ENCODE measurements around the gene GPR39. TPM values are rescaled to one million over a fixed set of nuclear protein-coding genes. Genes with fewer than 3 reads are reported as not detected.

Gene GPR39
- total RNA-seq, 2 experiments from 2014 or later = not detected

DNA sequence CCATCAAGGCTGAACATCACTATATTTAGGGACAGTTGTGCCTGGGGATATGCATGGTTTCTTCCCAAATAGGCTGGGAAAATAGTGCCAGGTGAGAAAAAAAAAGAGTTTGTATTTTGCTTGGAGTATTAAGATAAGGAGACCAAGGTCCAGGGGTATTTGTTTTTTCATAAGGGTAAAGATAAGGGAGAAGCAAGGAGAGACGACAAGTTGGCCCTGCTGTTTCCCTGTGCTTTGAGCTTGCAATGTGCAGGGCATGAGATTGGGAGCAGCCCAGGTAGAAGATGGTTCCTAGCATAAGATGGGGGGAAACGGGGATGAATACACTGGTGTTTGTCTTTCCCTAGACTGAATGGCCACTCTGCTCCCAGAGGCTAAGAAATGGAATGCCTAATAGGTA is 8.8 kb upstream of the GPR39 start:
- Mint-ChIP-seq H3K36me3 (ENCODE audit: low read depth) (no peaks in the 10 kb centered on the region), H3K9me3 (no peaks in the 10 kb centered on the region), H3K27ac (no peak overlapping the region), H3K4me1 (ENCODE audit: low read depth) (no peaks in the 10 kb centered on the region), H3K4me3 (no peak overlapping the region), H3K27me3 (no peaks in the 10 kb centered on the region)
- TF ChIP-seq, protein P1, sequence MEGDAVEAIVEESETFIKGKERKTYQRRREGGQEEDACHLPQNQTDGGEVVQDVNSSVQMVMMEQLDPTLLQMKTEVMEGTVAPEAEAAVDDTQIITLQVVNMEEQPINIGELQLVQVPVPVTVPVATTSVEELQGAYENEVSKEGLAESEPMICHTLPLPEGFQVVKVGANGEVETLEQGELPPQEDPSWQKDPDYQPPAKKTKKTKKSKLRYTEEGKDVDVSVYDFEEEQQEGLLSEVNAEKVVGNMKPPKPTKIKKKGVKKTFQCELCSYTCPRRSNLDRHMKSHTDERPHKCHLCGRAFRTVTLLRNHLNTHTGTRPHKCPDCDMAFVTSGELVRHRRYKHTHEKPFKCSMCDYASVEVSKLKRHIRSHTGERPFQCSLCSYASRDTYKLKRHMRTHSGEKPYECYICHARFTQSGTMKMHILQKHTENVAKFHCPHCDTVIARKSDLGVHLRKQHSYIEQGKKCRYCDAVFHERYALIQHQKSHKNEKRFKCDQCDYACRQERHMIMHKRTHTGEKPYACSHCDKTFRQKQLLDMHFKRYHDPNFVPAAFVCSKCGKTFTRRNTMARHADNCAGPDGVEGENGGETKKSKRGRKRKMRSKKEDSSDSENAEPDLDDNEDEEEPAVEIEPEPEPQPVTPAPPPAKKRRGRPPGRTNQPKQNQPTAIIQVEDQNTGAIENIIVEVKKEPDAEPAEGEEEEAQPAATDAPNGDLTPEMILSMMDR (IDR thresholded peaks at IDR 0.05) = no peak
- intact Hi-C loops (cut with micrococcal nuclease) = no loop called here
- DNase-seq (no peak), ATAC-seq (no peak)
- POLR2A ChIA-PET = no interaction called here
- CTCF ChIA-PET = no interaction called here

DNA sequence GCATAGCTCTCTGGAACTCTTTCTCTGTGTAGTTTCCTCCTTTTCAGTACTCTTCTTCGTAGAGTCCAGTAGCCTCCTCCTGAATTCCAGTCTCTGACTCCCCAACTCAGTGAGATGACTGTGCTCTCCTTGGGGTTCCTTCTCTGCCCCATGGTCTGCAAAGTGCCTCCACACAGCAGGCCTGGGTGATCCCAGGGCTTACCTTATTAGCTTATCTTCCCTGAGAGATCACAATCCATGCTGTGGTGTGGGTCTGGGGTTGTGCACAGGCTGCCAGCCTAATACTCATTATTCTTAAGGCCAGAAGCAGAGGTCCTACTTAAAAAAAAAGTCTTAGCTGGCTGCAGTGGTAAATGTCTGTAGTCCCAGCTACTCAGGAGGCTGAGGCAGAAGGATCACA is 4.6 kb upstream of the GPR39 start:
- ATAC-seq = no peak
- H3K9me3 Mint-ChIP-seq = no peaks in the 10 kb centered on the region

DNA sequence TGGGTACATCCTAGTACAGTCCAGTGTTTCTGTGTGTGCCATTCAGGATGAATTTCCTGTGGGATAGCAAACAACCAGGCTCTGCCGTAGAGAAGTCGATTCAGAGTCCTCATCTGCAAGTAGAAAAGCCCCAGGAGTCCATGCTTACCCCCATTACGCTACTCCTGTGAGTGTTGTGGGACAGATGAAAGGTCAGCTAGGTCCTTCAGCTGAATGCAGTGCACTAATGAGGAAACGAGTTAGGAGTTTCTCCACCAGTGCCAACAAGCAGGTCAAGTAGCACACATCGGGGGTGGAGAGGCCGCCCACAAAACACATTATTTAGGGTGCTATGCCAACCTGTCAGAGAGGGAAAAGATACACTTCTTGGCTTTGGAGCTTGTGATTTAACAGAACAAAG is 2.5 kb upstream of the GPR39 start:
- intact Hi-C loops (cut with micrococcal nuclease) = no loop called here
- ChIA-PET CTCF (no interaction called here), POLR2A (no interaction called here)
- Mint-ChIP-seq H3K27ac (no peak overlapping the region), H3K9me3 (no peaks in the 10 kb centered on the region), H3K4me1 (ENCODE audit: low read depth) (no peaks in the 10 kb centered on the region), H3K36me3 (ENCODE audit: low read depth) (no peaks in the 10 kb centered on the region), H3K4me3 (no peak overlapping the region), H3K27me3 (peaks cover 18% of the 10 kb centered on the region)
- DNase-seq (no peak), ATAC-seq (no peak)
- TF ChIP-seq, protein P1 (IDR thresholded peaks at IDR 0.05) = no peak

More for the DNA sequence above, 4.6 kb upstream of the GPR39 start:
- DNase-seq = no peak
- Mint-ChIP-seq H3K36me3 (ENCODE audit: low read depth) (no peaks in the 10 kb centered on the region), H3K4me3 (no peak overlapping the region), H3K27me3 (peaks cover 13% of the 10 kb centered on the region), H3K4me1 (ENCODE audit: low read depth) (no peaks in the 10 kb centered on the region), H3K27ac (no peak overlapping the region)
- ChIA-PET CTCF (no interaction called here), POLR2A (no interaction called here)
- intact Hi-C loops (cut with micrococcal nuclease) = no loop called here
- TF ChIP-seq, protein P1 (IDR thresholded peaks at IDR 0.05) = no peak

DNA sequence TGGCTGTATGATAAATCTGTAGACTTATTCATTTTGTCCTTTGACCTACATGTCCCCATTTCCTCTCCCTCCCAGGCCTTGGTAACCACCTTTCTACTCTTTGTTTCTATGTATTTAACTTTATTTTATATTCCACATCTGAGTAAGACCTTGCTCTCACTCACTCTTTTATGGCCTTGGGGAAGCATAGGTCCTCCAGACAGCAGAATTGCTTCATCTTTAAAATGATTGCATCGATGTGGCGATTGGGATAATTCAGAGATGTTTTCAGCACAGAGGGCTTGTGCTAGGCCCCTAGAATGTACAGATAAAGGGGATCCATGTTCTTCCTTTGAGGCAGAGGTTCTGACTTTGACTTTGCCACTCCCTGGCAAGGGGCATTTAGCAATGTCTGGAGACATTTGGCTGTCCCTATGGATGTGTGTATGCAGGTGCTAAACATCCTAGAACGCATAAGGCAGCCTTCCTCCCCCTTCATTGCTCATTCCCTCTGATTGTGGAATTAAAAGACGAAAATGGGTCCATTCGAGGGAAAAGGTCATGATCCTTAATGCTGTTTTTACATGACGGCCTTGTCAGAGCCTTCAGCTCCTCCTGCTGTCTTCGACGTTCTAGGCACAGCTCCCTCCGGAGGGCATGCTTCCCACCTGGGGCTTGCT is 1.2 kb upstream of the GPR39 start:
- peaks cover 18% of the 10 kb centered on the region for H3K27me3 Mint-ChIP-seq
- TF ChIP-seq, protein P1 (IDR thresholded peaks at IDR 0.05) = no peak
- no peak overlapping the region for H3K4me3 Mint-ChIP-seq
- DNase-seq = no peak
- ChIA-PET CTCF (no interaction called here), POLR2A (no interaction called here)
- no peak overlapping the region for H3K27ac Mint-ChIP-seq
- no peaks in the 10 kb centered on the region for H3K4me1 Mint-ChIP-seq (ENCODE audit: low read depth)
- intact Hi-C loops (cut with micrococcal nuclease) = no loop called here
- H3K9me3 Mint-ChIP-seq = no peaks in the 10 kb centered on the region
- H3K36me3 Mint-ChIP-seq (ENCODE audit: low read depth) = no peaks in the 10 kb centered on the region
- ATAC-seq = no peak

DNA sequence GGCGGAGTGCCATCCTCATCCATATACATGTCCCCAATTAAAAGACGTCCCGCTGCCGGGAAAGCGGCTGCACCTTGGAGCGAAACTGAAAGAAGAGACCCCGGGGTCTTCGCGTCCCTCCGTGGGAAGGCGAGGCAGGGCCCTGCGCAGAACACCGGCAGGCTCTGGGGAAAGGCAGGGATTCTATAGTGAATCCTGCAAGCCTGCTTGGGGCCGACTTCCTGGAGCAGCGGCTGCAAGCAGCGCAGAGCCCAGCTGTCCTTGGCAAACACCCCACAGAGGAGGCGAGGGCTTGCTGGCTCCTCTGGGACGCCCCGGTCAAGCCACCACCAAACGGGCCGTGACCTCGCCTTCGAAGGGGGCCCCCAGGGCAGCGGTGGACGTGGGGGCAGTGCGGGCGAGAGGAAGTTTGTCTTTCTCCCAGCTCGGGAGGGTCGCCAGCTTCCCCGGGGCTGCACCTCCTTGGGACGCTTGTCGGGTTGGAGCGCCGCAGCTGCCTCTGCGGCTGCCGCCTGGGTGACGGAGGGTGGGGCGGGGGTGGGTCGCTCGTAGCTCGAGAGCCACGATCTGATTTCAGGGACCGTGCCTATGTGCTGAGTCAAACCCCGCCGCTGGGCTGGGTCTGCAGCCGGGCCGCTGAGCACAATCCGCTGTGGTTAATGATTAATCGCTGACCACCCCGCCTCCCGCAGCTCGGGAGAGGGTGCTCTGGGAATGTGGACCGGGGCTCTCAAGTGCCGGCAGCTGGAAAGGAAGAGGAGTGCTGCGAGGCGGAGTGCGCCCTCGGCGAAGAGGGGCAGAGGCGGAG is 486 bp upstream of the GPR39 start:
- intact Hi-C loops (cut with micrococcal nuclease) = no loop called here
- TF ChIP-seq, protein P1 (IDR thresholded peaks at IDR 0.05) = no peak
- ChIA-PET CTCF (no interaction called here), POLR2A (no interaction called here)
- no peak overlapping the region for H3K27ac Mint-ChIP-seq
- no peaks in the 10 kb centered on the region for H3K9me3 Mint-ChIP-seq
- H3K4me3 Mint-ChIP-seq = no peak overlapping the region
- no peak for ATAC-seq
- no peak for DNase-seq
- peaks cover 18% of the 10 kb centered on the region for H3K27me3 Mint-ChIP-seq
- H3K4me1 Mint-ChIP-seq (ENCODE audit: low read depth) = no peaks in the 10 kb centered on the region
- no peaks in the 10 kb centered on the region for H3K36me3 Mint-ChIP-seq (ENCODE audit: low read depth)
